Measurements from ENCODE around the gene BMP5. TPM values are rescaled to one million over a fixed set of nuclear protein-coding genes. Genes with fewer than 3 reads are reported as not detected.

Gene BMP5
- total and polyA plus RNA-seq, 2 of the 8 experiments (the other 6 are each of a cell fraction or from before 2014, with no cell fraction given), result 0.02 TPM; not detected in 1

DNA sequence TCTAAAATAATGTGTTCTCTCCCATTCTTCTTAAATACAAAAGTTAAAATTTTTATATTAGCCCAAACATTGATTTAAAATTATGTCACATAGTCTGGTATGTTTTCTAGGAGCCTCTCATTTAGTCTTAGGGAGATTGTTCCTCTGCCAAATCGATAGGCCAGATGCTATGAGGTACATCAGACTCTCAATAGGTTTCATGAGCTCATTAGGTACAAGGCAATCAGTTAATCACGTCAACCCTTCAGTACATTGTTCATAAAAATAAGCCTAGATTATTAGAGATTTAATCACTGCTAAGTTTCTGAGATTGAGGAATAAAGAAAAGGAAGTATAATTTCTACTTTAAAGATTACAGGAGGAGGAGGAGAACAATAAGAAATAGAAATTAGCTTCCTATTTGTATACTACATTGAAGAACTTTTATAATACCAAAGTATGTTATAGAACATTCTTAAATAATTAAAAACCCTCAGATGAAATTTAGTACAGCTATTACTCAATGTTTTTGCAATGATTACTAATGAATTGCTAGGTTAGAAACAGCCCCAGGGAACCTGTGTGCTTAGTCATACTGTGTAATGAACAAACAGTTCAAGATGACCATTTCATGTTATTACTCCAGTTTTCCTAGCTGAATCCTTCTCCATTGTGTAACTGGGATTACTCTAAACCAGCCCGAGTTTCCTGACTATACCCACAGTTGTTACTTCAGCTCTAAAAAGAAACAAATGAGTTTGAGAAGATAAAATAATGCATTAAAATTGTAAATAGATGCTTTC, 117.0 kb downstream of the BMP5 start:
- no peak overlapping the region for H2AFZ ChIP-seq (ENCODE audit: low read length)
- H3K18ac ChIP-seq (ENCODE audit: extremely low read depth, low read length), result no peak overlapping the region
- no peak overlapping the region for H3K27ac ChIP-seq (ENCODE audit: low read depth, low read length)
- H3K9ac ChIP-seq (replicated peaks in 1 of 4; ENCODE audit: extremely low read depth in 1 of 4, low read depth in 3 of 4, low read length in 3 of 4), result no peak overlapping the region
- no peaks in the 10 kb centered on the region for H3K4me1 ChIP-seq (replicated peaks in 1 of 4; ENCODE audit: control insufficient read depth in 3 of 4, insufficient read depth in 4 of 4, low read length in 3 of 4)
- no peak for TF ChIP-seq CHD1 (IDR thresholded peaks at IDR 0.05; ENCODE audit: low read depth, low read length)
- no peak for TF ChIP-seq CREB1 (IDR thresholded peaks at IDR 0.05)
- TF ChIP-seq TBP (IDR thresholded peaks at IDR 0.05; ENCODE audit: low read depth, low read length), result no peak
- no peak overlapping the region for H3K4me3 ChIP-seq (ENCODE audit: extremely low read depth in 1 of 4, insufficient read depth in 2 of 4, low read depth in 3 of 4, low read length in 4 of 4)
- H3K14ac ChIP-seq (ENCODE audit: insufficient read length), result no peak overlapping the region
- H2BK15ac ChIP-seq (ENCODE audit: low read length), result no peak overlapping the region
- H2BK5ac ChIP-seq (ENCODE audit: low read depth, low read length), result no peak overlapping the region
- no peak overlapping the region for H3K56ac ChIP-seq (replicated peaks; ENCODE audit: insufficient read length, low read depth, low read length)
- H3K79me1 ChIP-seq (ENCODE audit: low read depth, low read length), result no peaks in the 10 kb centered on the region
- H4K20me1 ChIP-seq (replicated peaks in 1 of 2; ENCODE audit: control insufficient read depth in 1 of 2, insufficient read depth in 2 of 2, low read length in 2 of 2), result no peaks in the 10 kb centered on the region
- H3K4me2 ChIP-seq (ENCODE audit: insufficient read depth in 1 of 2, low read depth in 2 of 2, low read length in 2 of 2), result no peak overlapping the region
- CTCF ChIA-PET (ENCODE audit: partially characterized antibody), result interaction anchor here (1.1 kb wide), 1 partner anchor 11 kb away, joined by 4 read pairs; no protein-coding TSS in a partner anchor
- H2BK20ac ChIP-seq (ENCODE audit: low read length), result no peak overlapping the region
- no peak overlapping the region for H4K5ac ChIP-seq (ENCODE audit: insufficient read length, low read depth, low read length)
- no peak overlapping the region for H3K4ac ChIP-seq (replicated peaks; ENCODE audit: insufficient read length, low read depth, low read length)
- H3K36me3 ChIP-seq (ENCODE audit: control insufficient read depth in 2 of 4, insufficient read depth in 4 of 4, low read length in 3 of 4), result no peaks in the 10 kb centered on the region
- no peak overlapping the region for H4K91ac ChIP-seq (replicated peaks; ENCODE audit: insufficient read length, low read length)
- WGBS, 2 experiments (ENCODE audit: extremely low coverage in 1 of 2, insufficient coverage in 1 of 2, insufficient read length in 1 of 2, insufficient replicate concordance in 2 of 2, low coverage in 1 of 2, low lambda C conversion rate in 2 of 2, missing lambda C conversion rate in 1 of 2), result 84% methylated on average over 3 of the region's 3 CpGs; no CpG with 5 or more reads in 1 of the 2 experiments
- DNase-seq (ENCODE audit: low read depth in 1 of 2, low spot score in 2 of 2) (no peak), FAIRE-seq (no peak)
- no peak overlapping the region for H3K23ac ChIP-seq (ENCODE audit: insufficient read length)
- no peaks in the 10 kb centered on the region for H3K27me3 ChIP-seq (replicated peaks in 1 of 4; ENCODE audit: control insufficient read depth in 3 of 4, extremely low read depth in 1 of 4, insufficient read depth in 3 of 4, low read length in 3 of 4)
- POLR2A ChIA-PET (ENCODE audit: partially characterized antibody), result no interaction called here
- H3K23me2 ChIP-seq (ENCODE audit: low read depth, low read length), result no peaks in the 10 kb centered on the region
- no peak overlapping the region for H2BK12ac ChIP-seq (ENCODE audit: low read depth, low read length)
- no peaks in the 10 kb centered on the region for H3K79me2 ChIP-seq (ENCODE audit: control insufficient read depth in 1 of 2, insufficient read depth in 2 of 2, low read length in 2 of 2)
- no peaks in the 10 kb centered on the region for H3K9me3 ChIP-seq (ENCODE audit: insufficient read depth in 2 of 2, low read depth in 1 of 2, low read length in 1 of 2)
- no peak overlapping the region for H4K8ac ChIP-seq (ENCODE audit: extremely low read depth, insufficient read depth, low read length)
- no peak overlapping the region for H2BK120ac ChIP-seq (replicated peaks; ENCODE audit: low read depth, low read length)
- H2AK5ac ChIP-seq (ENCODE audit: low read depth, low read length), result no peak overlapping the region
